ENCODE data around the gene TNN. TPM values are rescaled to one million over a fixed set of nuclear protein-coding genes. Genes with fewer than 3 reads are reported as not detected.

Gene TNN
- total and polyA plus RNA-seq, 2 donors from 2014 or later: 0.26 TPM; not detected in 1

DNA sequence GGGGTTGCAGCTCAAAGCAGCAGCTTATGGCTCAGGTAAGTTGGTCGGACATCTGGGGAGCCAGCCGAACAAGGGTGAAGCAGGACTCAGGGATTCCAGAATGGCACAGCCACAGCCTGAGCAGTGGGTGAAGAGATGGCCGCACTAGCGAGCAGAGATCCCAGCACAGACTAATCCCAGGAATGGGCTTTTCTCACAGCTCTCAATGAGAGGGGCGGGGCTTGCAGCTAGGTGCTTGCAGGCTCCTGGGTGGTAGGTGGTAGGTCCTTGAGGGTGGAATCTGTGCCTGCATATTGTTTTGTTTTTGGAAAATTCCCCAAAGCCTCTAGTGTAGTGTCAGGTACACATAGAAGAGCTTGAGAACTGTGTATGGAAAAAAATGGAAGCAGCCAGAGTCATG lies 116.0 kb downstream of the TNN start:
- Histone ChIP-seq H3K4me3 (ENCODE audit: low read length in 3 of 3) (no peak overlapping the region), H3K27me3 (ENCODE audit: control insufficient read depth, insufficient read depth, low read length) (no peaks in the 10 kb centered on the region), H3K9ac (ENCODE audit: low read length in 3 of 3) (no peak overlapping the region), H3K4me1 (ENCODE audit: control insufficient read depth in 2 of 3, insufficient read depth in 2 of 3, low read depth in 1 of 3, low read length in 3 of 3) (peaks cover 0 to 19% (median 11%) of the 10 kb centered on the region in 3 donors), H3K36me3 (ENCODE audit: control insufficient read depth in 2 of 3, insufficient read depth in 3 of 3, low read length in 3 of 3) (peaks cover 0 to 5% (median 0%) of the 10 kb centered on the region in 3 donors), H3K27ac (ENCODE audit: low read depth in 2 of 2, low read length in 2 of 2) (no peak overlapping the region), H3K9me3 (ENCODE audit: control insufficient read depth in 2 of 3, insufficient read depth in 1 of 3, low read length in 3 of 3) (no peaks in the 10 kb centered on the region)
- FAIRE-seq (no peak), DNase-seq (no peak)
- intact Hi-C loops (cut with DNase I): no loop called here
- TF ChIP-seq, protein P1, sequence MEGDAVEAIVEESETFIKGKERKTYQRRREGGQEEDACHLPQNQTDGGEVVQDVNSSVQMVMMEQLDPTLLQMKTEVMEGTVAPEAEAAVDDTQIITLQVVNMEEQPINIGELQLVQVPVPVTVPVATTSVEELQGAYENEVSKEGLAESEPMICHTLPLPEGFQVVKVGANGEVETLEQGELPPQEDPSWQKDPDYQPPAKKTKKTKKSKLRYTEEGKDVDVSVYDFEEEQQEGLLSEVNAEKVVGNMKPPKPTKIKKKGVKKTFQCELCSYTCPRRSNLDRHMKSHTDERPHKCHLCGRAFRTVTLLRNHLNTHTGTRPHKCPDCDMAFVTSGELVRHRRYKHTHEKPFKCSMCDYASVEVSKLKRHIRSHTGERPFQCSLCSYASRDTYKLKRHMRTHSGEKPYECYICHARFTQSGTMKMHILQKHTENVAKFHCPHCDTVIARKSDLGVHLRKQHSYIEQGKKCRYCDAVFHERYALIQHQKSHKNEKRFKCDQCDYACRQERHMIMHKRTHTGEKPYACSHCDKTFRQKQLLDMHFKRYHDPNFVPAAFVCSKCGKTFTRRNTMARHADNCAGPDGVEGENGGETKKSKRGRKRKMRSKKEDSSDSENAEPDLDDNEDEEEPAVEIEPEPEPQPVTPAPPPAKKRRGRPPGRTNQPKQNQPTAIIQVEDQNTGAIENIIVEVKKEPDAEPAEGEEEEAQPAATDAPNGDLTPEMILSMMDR (IDR thresholded peaks at IDR 0.05; ENCODE audit: borderline replicate concordance, extremely low read depth, insufficient read depth): no peak

DNA sequence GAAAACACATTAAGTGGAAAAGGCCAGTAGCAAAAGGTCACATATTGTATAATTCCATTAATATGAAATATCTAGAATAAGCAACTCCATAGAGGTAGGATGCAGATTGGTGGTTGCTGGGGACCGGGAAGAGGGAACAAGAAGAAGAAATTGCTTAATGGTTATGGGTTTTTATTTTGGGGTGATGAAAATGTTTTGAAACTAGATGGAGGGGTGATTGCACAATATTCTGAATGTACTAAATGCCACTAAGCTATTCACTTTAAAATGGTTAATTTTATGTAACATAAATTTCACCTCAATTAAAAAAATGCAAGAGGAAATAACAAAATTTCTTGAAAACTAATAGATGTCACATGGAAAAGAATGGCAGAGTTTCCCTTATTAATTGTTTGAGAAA lies 118.3 kb downstream of the TNN start:
- TF ChIP-seq, protein P1 (IDR thresholded peaks at IDR 0.05; ENCODE audit: borderline replicate concordance, extremely low read depth, insufficient read depth): no peak
- Histone ChIP-seq H3K27me3 (ENCODE audit: control insufficient read depth, insufficient read depth, low read length) (no peaks in the 10 kb centered on the region), H3K27ac (ENCODE audit: low read depth in 2 of 2, low read length in 2 of 2) (no peak overlapping the region), H3K36me3 (ENCODE audit: control insufficient read depth in 2 of 3, insufficient read depth in 3 of 3, low read length in 3 of 3) (peaks cover 0 to 5% (median 0%) of the 10 kb centered on the region in 3 donors), H3K9ac (ENCODE audit: low read length in 3 of 3) (no peak overlapping the region), H3K4me3 (ENCODE audit: low read length in 3 of 3) (no peak overlapping the region), H3K4me1 (ENCODE audit: control insufficient read depth in 2 of 3, insufficient read depth in 2 of 3, low read depth in 1 of 3, low read length in 3 of 3) (peaks cover 0 to 27% (median 11%) of the 10 kb centered on the region in 3 donors), H3K9me3 (ENCODE audit: control insufficient read depth in 2 of 3, insufficient read depth in 1 of 3, low read length in 3 of 3) (no peaks in the 10 kb centered on the region)
- DNase-seq (no peak), FAIRE-seq (no peak)
- intact Hi-C loops (cut with DNase I): no loop called here

DNA sequence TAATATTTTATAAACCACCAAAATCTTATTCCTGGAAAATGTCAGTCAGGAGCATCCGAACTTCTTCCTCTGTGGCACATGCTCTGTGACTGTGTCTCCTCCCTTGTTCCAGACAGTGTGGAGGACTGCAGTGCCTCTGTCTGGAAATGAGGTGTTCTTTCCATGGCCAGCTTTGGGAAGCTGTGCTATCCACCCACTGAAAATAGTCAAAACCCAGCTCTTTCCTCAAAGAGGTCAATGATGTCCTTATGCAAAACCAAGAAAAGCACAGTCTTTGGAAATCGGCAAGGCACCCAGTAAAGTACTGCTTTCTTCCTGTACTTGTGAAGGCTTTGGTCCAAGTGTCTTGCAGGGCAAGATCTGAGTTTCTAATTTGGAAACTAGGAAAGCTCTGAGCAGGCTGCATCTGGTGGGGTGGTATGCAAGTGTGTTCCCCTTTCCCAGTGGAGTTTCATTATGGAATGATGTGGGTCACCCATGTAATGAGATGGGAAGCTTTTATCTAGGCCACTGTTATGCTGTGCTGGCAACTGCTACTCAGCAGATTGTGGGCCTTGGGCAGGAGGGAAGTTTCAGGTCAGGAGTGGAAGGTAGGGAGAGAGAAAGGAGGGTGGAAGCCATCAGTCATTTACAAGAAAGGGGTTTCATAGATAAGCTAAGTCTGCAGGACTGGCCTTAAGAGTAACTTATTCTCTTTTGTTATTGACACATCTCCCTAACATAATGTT lies 119.0 kb downstream of the TNN start:
- Histone ChIP-seq H3K36me3 (ENCODE audit: control insufficient read depth in 2 of 3, insufficient read depth in 3 of 3, low read length in 3 of 3) (peaks cover 0 to 5% (median 0%) of the 10 kb centered on the region in 3 donors), H3K4me1 (ENCODE audit: control insufficient read depth in 2 of 3, insufficient read depth in 2 of 3, low read depth in 1 of 3, low read length in 3 of 3) (peaks cover 0 to 34% (median 16%) of the 10 kb centered on the region in 3 donors), H3K27me3 (ENCODE audit: control insufficient read depth, insufficient read depth, low read length) (no peaks in the 10 kb centered on the region), H3K27ac (ENCODE audit: low read depth in 2 of 2, low read length in 2 of 2) (peak overlapping the region; percentile 28 to 30), H3K9ac (ENCODE audit: low read length in 3 of 3) (no peak overlapping the region), H3K4me3 (ENCODE audit: low read length in 3 of 3) (no peak overlapping the region), H3K9me3 (ENCODE audit: control insufficient read depth in 2 of 3, insufficient read depth in 1 of 3, low read length in 3 of 3) (no peaks in the 10 kb centered on the region)
- DNase-seq (no peak), FAIRE-seq (no peak)
- intact Hi-C loops (cut with DNase I): no loop called here
- TF ChIP-seq, protein P1 (IDR thresholded peaks at IDR 0.05; ENCODE audit: borderline replicate concordance, extremely low read depth, insufficient read depth): no peak
